Stimulated activated CD4-positive, alpha-beta T cell treated with anti-CD3 and anti-CD28 coated beads, Interleukin-4, amount 100 ng/mL, for 1 hour (primary cell): Measurements from ENCODE around the gene IFIT2.
"Not testable (repeated sequence)": the region's sequence is repeated elsewhere in the genome, so short reads cannot be mapped to it uniquely, and the experiment has no call there.

ENCODE experiments used
- DNase-seq: peaks from one replicate; pipeline ENCODE4 v3.0.0-alpha.2; 2020

IFIT2 gene, protein sequence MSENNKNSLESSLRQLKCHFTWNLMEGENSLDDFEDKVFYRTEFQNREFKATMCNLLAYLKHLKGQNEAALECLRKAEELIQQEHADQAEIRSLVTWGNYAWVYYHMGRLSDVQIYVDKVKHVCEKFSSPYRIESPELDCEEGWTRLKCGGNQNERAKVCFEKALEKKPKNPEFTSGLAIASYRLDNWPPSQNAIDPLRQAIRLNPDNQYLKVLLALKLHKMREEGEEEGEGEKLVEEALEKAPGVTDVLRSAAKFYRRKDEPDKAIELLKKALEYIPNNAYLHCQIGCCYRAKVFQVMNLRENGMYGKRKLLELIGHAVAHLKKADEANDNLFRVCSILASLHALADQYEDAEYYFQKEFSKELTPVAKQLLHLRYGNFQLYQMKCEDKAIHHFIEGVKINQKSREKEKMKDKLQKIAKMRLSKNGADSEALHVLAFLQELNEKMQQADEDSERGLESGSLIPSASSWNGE

DNA sequence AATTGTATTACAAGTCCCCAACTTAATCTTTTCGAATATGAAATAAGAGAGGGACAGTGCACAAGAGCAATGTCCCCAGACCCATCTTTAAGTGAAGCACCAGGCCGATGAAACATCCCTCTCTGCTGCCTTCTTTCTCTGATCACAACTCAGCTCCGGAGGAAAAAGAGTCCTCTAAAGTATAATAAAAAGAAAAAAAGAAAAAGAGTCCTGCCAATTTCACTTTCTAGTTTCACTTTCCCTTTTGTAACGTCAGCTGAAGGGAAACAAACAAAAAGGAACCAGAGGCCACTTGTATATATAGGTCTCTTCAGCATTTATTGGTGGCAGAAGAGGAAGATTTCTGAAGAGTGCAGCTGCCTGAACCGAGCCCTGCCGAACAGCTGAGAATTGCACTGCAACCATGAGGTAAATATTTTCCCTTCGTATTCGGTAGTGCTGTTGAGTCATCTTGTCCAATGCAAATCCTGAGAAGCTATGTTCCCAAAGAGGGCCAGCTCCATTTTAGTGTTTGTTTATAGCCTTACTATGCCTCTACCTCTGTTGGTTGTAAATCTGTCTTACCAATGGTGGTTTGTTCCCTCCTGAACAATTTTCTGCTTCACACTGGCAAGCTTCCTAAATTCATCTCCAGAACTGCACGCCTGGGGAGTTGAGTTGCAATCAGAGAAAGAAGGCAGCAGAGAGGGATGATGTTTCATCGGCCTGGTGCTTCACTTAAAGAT, at the start of gene IFIT2:
Gene IFIT2 (plus strand): TSS at position 326 of the 725 bp plus-strand sequence. CDS start 78 bp downstream, at position 404.
- DNase-seq = no peak

DNA sequence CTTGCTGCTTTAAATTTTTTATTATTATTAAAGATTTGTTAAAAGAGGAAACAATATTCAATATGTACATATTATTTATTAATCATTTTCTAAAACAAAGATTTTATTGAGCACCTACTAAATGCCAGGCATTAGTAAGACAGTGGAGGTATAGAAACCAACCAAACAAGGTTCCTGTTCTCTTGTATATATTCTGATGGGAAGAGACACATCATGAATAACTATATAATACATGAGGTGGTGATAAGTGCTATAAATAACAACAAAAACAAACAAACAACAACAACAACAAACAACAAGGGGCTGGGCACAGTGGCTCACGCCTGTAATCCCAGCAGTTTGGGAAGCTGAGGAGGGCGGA, 49.6 kb upstream of the IFIT2 start:
- no peak for DNase-seq

DNA sequence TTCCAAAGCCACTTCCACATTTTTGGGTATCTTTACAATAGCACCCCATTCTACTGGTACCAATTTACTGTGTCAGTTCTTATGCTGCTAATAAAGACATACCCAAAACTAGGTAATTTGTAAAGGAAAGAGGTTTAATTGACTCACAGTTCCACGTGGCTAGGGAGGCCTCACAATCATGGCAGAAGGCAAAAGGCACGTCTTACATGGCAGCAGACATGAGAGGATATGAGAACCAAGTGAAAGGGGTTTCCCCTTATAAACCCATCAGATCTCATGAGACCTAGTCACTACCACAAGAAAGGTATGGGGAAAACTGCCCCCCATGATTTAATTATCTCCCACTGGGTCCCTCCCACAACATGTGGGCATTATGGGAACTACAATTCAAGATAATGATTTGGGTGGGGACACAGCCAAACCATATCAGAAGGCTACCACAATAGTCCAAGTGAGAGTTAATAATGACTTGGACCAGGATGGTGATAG, 46.7 kb upstream of the IFIT2 start:
- not testable (repeated sequence) for DNase-seq

DNA sequence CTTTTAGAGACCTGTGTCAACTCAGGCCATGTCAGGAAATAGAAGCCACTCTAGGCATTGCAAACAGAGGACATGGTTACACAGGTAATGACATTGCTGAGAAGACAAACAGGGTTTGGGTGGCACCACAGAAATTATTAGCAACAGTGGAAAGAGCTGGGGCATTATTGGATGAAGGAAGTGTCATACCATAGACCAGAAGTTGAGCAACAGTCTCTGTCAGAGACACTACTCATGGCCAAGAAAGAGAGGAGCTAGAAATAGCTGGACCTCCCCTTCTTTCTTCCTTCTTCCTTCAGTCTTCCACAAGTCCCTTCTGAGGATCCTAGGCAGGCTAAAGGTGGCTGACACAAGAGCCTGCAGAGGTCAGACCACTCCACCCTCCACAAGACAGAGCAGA, 46.1 kb upstream of the IFIT2 start:
- DNase-seq = no peak

DNA sequence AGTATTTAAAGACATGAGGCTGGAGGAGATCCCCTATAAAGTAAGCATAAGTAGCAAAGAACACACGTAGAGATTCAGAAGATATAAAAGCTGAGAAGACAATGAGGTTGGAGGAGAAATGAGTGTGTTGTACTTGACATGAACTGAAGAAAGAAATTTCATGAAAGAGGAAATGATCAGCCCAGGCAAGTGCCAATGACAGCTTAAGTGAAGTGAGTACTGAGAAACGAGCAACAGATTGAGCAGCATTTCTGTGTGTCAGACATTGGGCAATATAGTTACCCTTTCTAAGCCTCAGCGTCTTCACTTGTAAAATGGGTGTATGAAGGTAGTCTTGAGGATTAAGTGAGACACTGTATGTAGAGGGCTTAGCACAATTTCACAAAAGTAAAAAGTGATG, 45.5 kb upstream of the IFIT2 start:
- DNase-seq = no peak

DNA sequence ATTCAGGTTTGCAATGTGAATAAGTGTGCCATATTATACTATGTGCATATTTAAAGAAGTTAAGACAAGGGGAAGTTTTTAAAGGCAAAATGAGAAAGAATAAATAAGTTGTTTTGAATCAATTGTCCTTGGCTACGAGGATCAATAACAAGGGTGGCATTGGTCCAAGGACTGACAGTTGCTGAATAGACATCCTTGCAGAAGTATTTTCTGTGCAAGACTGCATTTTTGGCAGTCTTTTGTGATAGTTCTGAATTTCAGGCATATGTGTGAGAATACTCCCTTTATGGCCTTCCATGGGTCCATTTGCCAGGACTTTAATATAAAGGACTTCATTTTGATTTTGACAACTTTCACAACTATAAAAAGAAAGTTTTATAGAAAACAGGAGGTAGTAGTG, 44.9 kb upstream of the IFIT2 start:
- no peak for DNase-seq

DNA sequence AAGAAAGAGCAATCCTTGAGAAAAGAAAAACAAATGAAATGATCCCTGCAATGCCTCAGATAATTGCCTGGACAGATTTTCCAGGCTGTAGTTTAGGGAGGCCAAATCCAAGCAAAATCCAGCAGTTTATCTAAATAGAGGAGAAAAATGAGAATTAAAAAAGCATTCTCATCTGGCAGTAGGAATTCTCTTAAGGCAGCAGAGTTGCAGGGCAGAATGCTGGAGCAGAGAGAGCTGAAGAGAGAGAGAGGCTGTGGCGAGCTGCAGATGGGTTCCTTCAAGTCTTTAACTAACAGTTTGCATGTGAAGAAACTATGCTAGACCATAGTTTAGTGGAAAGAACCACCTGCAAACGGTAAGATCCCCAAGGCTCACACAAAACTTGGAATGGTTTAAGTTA, 44.3 kb upstream of the IFIT2 start:
- DNase-seq = no peak

DNA sequence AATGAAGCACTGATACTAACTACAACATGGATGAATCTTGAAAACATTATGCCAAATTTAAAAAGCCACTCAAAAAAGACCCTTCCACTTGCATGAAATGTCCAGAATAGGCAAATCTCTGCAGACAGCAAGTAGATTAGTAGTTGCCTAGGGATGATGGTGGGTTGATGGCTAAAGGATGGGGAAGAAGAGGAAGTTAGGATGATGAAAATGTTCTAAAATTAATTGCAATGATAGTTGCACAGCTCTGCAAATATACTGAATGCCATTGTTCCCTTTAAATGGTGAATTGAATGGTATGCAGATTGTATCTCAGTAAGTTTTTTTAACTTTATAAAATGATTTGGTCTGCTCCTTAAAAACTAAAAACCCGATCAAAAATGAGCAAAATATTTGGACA, 43.0 kb upstream of the IFIT2 start:
- no peak for DNase-seq

DNA sequence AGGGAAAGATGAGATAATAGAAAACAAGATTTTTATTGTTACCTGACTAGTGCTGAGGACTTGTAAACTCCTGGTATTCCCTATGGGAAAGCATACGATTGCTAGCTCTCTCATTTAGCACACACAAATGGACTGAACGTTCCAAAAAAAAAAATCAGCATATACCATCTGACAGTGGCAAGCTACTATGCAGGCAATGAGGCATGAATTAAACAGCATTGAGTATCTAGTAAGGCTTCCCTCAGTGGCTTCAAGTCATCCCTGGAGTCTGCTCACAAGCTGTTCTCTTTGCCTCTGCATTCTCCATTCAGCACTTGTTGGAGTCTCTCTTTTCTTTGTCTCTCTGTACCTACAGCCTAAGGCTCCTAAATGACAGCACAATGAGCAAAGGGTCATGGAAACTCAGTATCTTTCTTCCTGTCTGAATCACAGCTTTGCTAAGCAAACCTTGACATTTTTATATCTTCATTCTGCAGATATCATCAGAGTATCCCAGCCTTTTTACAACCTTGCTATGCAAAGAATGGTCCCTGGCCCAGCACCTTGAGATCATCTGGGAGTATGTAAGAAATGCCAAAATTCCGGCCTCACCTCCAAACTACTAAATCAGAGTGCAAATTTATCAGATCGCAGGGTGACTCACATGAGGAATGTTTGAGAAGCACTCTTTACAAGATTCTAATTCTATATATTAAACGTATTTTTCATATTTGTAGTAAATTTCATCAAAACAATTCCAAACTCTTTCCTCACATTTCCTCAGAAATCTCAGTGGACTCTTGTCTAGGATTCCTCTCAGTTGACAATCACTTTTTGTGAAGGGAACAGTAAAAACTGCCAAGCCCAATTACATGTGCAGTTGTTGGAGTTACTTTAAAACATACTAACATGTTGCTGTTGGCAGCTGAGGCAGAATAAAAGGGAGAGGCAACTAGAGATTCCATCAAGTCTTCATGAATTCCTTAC, 39.5 kb upstream of the IFIT2 start:
- DNase-seq = no peak

DNA sequence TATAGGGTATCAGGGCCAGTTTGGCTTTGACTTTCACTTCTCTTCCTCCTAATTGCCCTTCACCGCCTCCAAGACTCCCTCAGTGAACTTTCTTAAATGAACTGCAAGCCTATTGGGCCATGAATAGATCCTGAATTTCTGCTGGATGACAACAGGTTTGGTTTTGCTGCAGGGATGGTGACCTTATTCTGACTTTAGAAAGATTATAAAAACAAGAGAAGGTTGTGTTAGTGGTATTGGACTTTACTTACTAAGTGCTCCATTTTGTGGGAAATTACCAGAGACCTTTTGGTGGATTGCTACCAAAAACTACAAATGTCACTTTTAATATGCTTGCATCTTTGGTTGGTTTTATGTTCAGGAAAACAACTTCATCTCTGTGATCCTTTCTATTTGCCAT, 38.8 kb upstream of the IFIT2 start:
- DNase-seq = no peak

DNA sequence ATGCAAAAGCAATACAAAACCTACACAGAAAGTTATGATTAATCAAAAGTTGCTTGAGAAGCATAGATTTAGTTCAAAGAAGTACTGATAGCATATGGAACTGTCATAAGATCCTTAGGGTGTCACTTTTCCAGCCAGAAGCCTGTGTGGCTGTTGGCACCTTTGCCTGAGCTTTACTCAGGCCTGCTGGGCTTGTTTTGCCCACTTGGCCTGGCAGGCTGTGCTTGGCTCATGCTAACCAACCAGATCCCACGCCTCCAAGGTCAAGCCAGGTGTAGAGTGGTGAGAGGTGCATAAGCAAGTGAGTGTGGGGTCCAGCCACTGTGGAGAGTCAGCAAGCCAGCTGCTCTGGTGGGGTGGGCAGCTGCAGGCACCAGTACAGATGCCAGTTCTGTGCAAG, 38.3 kb upstream of the IFIT2 start:
- no peak for DNase-seq

DNA sequence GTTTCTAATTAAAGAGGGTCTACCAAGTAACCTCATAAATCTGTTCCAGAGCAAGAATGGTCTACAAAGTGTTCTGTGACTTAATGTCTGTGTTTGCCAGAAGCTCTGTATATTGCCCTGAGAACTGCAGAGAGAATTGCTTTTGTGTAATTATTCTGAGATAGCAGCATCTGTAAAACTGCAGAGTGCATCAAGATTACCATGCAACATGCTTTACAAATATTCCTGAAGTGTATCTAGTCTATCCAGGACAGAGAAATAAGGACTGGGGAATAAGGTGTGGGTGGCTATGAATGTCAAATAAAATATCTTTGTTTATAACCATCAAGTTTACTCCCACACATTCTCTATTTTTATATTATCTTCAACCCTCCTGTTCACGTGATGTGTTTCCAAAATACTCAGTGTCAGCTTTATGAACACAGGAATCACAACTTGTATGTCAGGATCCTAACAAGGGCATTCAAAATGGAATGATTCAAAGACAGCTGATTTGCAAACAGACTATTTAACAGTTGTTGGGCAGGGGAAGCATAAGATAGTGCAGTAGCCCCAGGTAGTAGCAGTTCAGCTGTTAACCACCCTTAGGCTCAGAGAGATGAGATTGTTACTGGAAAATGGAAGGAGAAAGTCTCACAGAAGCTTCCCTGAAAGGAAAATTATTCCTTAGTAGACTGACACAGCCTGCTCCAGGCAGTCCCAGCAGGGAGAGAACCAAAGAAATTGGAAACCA, 35.0 kb upstream of the IFIT2 start:
- no peak for DNase-seq

DNA sequence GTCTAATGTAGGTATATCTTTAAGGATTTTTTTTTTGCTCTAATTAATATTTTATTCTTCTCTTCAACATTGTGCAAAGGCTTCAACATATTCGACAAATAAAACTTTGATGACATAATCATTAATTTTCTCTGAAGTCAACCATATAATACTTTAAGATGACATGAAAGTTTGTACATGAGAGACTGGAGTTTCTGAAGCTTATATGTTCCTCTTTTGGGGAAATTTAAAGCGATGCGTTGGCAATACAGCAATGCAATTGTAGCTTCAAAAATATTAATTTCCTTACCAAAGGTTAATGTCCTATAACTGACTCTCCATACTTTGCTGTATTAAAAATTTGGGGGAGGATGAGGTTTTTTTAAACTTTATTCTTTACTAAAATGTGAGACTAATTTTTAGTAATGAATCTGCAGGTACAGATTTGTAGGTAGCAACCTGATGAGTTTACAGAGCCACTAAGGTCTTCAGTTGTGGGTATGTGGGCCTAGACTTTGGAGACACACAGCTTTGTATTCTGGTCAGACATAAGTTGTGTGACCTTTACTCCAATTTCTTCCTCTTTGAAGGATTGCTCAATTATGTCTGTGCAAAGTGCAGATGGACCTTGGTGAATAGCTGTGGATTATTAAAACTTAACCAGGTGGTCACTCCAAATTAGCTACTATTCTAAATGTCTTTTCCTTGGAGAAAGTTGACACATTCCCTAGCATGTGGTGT, 32.3 kb upstream of the IFIT2 start:
- DNase-seq = no peak

DNA sequence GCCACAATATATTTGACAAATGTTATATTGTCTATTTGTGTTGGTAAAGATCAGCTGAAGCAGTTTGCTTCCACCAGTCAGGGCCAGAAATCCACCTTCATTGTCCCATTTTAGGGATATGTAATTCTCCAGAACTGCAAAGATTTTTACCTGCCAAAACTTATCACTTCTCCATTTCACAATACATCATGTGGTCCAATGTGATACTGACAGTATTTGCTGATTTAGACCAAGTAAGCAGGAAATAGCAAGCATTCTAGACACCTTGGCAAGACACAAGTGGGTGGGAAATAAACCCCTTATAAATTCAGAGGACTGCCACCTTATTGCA, 31.7 kb upstream of the IFIT2 start:
- DNase-seq = no peak

DNA sequence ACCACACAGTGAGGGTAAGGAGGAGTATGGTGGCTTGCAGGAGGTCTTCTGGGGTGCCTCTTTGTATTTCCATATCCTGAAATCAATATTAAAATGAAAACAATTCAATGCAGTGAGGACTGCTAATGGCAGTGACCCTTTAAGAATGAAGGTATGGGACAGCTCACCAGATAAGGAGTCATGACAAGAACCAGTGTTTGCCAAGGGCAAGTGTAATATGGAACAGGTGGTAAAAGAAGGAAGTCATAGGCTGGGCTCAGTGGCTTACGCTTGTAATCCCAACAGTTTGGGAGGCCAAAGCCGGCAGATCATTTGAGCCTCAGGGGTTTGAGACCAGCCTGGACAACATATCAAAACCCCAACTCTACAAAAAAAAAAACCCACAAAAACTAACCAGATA, 30.3 kb upstream of the IFIT2 start:
- no peak for DNase-seq

DNA sequence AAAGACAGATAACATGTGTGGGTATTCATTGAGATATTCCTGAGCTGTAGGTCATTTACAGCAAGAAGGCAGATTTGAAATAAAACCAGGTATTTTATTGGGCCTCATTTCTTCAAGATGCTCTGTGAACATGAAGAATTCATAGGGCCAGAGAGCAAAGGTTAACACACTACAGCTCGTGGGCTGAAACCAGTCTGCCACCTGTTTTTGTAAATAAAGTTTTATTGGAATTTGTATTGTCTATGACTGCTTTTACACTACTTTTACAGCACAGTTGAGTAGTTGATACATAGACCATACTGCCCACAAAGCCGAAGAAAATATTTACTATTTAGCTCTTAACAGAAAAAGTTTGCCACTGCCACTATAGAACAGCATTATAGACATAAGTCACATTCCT, 28.2 kb upstream of the IFIT2 start:
- no peak for DNase-seq

DNA sequence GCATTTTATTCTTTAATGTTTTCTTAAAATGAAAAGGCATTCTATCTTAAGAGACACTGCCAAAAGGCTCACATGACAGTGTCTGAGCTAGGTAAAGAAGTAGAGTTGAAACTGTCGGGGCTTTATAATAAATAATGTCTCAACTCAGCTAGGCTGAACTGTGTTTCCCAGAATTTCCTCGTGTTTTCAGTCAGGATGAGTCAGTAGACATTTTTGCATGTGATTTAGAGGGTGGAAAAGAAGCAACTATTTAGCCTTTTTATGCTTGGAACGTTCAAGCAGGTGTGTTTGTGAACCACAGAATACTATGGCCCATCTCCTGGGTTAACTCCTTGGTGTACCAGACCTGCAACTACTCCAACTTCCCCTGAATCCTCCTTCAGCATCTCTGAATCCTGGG, 26.9 kb upstream of the IFIT2 start:
- no peak for DNase-seq

DNA sequence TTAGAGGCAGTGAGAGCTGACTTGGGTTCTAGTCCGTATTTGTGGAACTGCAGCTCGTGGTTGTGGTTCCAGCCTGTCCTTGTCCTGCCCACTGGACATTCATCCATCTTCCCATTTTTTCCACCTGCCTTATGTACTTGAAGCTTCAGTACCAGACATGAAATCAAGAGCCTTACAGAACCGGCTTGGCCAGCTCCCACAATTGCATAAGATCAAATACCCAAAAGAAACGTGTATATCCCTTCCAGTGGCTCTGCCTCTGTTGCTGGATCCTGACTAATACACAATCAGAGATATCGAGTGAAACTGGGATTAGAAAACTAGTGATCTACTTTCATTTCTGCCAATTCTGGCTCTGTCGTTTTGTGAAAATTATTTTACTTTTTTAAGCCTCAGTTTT, 26.5 kb upstream of the IFIT2 start:
- no peak for DNase-seq

DNA sequence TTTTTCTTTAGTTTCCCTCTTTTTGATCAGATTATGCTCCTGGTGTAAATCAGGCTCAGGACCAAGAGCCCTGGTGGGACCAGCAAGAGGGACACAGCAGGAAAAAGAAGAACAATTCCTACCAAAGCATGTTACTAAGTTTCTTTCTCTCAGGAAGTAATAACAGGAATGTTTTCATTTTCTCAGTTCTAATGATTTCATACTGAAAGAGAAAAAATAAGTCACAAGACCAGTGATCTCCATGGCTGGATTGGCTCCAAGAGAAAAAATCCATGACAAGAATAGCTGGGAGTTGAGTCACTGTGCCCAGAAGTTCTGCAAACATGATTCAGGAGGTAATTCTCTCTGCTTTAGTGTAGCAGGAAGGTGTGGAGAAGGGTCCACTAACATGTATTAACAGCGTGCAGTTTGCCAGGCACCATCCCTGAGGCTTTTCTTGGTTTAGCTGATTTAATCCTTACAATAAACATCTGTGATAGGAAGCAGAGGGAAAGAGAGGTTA, 23.8 kb upstream of the IFIT2 start:
- DNase-seq = no peak

DNA sequence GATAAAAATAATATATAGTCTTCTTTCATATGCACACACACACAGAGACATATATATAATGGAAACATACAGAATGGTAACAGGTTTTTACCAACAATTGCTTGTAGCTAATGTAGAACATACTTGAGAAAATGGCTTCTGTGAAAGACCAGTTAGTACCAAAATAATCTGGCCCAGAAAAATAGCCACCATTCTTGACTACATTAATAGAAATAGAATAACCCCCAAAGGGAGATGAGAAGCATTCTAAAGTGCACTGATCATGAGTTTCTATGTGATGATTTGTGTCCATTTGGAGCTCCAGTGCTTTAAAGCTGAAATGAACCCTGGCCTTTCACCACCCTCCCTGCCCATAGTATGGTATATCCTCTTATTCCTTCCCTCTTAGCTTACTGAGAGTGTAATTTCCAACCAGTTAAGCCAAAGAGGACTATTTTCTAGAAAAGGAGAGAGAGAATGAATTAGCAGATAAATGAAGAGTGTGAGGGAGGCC, 22.9 kb upstream of the IFIT2 start:
- DNase-seq = no peak

DNA sequence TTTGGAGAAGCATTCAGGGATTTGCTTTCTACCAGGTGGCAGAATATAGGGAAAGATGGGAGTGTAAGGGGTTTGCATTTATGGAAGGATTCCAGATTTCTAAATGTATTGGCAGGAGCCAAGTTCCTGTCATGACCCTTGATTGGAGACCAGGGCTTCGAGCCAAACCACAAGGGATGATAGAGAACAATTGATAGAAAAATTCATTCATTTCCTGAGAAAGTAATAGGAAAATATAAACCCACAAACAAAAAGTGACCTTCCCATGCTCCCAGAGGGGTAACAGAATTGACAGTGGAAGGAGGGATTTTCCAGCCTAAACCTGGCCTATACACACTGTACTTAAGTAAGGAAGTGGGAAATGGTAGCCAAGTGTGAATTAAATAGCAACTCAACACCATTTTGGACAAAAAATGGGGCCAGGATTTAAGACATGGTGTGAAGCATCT, 22.4 kb upstream of the IFIT2 start:
- no peak for DNase-seq
